GM19324 (cell line): ENCODE measurements around the gene HECTD4.
"Not testable (repeated sequence)": the region's sequence is repeated elsewhere in the genome, so short reads cannot be mapped to it uniquely, and the experiment has no call there.

Experiments used
- ATAC-seq: cut with Tn5 transposase; IDR thresholded peaks from one replicate; pipeline ENCODE4 v1.9.1; 2021; ENCODE audit warnings: mild to moderate bottlenecking, moderate library complexity; ENCODE audit not compliant: unreplicated experiment, low FRiP score

Gene HECTD4

DNA sequence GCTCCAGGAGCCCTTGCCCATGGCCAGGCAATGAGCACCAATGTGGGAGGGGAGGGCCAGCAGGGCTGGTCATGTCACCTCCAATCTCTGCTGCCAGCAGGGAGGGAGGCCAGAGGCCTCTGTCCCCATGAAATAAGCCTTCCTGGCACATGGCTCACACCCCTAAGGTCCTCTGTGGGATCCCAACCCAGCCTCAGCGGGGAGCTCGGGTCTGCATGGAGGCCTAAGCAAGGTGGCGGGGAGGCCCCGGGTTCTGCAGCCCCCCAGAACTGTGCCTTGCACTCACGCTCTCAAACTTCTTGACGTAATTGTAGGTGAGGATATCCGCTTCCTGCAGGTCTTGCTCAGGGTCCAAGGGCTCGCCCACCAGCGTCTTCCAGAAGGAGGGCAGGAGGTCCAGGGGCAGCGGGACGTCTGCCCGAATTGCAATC lies 215.2 kb downstream of the HECTD4 start:
- ATAC-seq, result no peak

DNA sequence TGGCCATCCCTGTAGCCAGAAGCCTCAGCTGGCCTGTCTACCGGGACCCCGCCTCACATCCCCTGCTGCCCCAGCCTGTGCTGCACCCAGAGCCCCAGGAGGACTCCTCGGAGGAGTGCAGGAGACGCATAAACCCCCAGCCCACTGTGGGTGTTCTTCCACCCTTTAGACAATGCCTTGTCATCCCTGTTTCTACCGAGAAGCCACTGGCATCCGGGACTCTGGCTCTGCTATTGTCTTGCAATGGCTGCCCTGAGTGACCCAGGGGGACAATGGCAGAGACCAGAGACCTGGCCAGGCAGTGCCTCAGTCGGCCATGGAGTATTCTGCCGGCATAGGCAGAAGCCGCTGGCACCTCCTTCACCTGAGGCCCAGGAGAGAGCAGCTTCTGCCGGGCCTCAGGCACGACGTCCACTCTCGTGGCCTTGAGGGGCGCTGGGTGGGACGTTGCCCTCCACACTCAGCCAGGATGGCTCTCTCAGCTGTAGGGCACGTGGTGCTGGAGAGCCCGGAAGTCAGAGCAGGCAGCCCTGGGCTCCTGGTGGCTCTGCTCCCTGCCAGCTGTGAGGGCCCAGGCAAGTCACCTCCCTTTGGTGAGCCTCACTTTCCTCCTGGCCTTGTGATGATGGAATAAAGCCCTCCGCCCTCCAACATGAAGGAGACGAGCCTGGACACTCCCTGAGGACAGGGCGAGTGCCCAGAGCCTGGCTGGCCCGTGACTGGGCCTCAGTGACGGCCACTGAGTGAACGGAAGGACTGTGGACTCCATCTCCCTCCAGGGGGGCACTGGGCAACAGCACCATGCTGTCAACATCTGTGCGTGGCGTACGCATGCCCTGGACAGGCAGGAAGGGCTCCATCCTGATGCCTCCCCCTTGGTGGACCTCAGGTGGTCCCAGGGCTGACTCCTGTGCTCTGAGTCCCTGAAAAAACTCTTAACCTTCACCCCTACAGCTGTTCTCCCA lies 215.9 kb downstream of the HECTD4 start:
- no peak for ATAC-seq

DNA sequence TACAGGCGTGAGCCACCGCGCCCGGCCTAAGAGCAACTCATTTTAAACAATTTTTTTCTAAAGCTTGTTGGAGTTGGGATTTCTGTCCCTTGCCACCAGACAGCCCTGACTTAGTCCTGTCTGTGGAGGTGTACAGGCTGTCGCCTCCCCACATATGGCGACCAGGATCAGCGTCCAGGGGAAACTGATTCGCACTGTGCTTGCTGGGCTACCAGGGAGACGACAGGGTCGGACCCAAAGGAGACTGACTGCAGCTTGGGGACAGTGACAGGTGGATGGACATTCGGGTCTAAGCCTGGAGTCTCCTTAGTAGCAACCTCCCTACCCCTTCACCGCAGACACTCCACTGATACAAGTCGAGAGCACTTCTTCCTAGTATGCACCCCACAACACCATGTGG lies 216.6 kb downstream of the HECTD4 start:
- ATAC-seq, result no peak

DNA sequence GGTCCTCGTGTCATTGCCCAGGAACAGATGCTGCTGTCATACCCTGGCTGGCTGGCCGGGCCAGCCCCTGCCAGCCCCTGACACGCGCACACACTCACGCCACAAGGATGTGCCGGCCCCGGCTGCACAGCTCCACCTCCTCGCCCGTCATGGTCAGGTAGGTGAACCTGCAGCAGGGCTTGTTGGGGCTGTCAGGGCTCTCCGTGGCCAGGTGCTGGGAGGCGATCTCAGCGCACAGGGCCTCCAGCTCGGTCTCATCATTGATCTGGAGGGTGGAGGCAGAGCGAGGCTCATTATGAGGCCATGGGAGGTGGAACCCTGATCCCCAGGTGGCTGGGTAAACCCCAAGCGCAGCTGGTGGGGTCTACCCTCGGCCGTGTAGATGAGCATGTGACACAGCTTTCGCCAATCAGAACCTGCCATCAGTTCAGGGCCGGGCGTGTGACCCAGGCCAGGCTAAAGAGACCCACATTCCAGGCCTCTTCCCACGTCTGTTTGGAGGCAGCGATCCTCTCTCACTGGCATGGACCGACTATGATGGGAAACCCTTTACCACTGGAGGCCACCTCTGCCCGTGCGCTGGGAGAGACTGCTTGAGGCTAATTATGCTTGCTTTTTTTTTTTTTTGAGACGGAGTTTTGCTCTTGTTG lies 218.1 kb downstream of the HECTD4 start:
- no peak for ATAC-seq

DNA sequence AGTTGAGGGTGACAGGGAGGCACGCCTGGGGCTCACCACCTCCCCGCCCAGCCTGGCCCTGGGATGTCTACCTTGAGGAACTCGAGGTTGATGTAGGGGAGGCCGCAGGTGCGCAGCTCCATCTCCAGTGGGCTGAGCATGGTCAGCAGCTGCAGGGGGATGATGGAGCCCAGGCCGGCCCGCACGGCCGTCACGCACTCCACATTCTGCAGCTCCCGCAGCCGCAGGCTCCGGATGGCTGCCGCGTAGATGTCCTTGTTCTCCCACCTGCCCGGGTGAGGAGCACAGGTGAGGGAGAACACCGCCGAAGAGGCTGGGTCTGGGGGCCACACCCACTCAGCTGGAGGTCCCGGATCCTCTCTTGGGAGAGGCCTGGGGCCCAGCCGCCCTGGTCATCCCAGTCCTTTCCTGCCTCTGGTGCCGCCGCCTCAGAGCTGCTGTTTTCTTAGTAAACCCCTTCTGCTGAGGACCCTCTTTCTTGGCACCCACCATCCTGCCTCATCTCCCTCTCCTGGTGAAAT lies 218.7 kb downstream of the HECTD4 start:
- no peak for ATAC-seq

DNA sequence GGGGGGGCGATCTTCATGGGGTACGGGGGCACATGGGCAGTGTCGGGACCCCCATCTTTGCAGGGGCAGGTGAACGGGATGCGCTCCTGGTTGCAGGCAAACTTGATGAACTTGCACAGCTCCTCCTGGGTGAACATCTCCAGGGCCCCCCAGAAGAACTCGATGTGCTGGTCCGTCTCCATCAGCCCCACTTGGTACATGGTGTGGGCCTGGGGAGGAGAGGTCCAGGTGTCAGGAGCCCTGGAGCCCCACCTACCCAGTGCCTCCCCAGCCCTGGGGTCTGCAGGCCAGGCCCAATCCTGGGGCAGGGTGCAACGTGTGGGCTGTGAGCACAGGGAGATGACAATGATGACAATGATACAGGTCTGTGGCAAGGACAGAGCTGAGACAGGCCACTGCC lies 219.2 kb downstream of the HECTD4 start:
- ATAC-seq, result no peak

DNA sequence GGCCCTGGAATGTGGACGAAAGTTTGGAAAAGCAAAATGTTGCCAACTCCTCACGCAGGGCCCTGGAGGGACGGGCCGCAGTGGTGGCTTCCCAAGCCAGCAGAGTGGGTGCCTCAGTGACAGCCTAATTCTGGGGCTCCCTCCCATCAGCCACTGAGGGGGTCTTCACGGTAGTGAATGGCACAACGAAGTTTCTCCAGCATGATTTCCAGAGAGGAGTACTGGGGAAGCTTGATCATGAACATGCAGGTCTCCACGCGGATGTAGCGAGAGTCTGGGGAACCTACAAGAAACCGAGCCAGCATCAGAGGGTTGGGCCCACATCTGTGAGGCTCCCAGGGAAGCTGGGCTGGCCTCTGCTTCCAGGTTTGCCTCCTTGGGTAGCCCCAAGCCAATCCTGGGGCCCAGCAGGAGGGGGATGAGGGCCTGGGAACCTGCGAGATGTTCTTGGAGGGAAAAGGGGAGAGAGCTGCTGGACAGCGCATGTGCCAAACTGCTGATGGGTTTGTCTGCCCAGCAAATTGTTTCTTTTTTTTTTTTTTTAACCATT lies 219.9 kb downstream of the HECTD4 start:
- ATAC-seq, result no peak

DNA sequence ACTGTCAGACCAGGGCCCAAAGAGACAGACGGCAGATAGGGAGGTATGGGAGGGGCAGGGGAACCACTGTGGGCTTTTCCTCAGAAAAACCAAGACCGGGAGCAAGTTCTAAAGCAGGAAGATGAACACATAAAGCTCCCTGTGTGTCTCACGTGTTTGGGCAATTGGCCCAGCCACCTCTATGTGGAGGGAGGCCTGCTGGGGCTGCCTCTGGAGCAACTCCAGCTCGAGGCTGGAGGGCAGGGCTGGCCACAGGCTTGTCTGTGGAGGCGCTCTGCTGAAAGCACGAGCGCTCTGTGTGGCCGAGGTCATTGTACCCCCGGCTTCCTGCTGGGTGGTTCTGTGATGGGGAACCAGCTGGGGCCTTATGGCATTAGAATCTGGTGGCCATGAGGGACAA lies 220.5 kb downstream of the HECTD4 start:
- ATAC-seq, result no peak

DNA sequence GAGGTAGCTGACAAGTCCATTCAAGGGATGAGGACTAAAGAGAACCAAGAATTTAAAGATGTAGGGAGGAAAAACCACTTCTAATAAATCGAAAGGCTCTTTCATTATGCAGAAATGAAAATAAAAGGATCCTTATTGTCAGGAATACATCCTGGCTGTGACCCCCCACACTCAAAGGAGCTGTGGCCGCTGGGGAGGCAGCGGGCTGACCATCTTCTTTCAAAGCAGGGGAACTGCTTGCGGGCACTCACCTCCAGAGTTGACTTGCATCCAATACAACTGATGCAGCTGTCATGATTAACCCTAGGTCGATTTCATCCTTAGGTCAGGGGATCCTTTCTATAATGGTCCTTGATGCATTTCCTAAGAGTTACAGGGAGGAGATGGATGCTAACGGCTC lies 221.6 kb downstream of the HECTD4 start:
- ATAC-seq, result no peak

DNA sequence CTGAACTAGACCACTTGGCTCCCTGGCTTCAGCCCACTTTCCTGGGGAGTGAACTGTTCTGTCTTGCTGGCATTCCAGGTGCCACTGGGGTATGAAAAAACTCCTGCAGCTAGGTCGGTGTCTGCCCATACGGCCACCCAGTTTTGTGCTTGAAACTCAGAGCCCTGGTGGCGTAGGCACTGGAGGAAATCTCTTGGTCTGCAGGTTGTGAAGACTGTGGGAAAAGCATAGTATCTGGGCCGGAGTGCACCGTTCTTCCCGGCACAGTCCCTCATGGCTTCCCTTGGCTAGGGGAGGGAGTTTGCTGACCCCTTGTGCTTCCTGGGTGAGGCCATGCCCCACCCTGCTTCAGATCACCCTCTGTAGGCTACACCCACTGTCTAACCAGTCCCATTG lies 223.1 kb downstream of the HECTD4 start:
- no peak for ATAC-seq

DNA sequence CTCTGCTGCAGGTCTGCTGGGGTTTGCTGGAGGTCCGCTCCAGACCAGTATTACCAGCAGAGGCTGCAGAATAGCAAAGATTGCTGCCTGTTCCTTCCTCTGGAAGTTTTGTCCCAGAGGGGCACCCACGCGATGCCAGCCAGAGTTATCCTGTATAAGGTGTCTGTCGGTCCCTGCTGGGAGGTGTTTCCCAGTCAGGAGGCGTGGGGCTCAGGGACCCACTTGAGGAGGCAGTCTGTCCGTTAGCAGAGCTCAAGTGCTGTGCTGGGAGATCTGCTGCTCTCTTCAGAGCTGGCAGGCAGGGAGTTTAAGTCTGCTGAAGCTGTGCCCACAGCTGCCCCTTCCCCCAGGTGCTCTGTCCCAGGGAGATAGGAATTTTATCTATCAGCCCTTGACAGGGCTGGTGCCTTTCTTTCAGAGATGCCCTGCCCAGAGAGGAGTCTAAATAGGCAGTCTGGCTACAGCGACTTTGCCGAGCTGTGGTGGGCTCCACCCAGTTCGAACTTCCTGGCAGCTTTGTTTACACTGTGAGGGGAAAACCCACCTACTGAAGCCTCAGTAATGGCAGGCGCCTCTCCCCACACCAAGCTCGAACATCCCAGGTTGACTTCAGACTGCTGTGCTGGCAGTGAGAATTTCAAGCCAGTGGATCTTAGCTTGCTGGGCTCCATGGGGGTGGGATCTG lies 223.6 kb downstream of the HECTD4 start:
- not testable (repeated sequence) for ATAC-seq

DNA sequence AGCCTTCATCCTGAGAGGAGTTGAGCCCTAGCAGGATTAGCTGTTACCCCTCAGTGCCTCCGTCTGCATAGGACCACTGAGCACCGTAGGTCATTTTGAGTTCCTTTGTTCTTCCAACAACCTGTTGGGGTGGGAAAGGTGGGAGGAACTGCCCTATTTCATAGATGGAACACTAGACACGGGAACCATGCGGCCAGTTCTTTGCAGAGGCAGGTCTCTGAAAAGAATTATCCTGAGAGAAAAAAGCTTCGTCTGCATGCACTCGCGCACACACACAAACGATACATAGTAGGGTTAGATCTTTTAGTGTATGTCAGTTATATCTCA lies 228.4 kb downstream of the HECTD4 start:
- ATAC-seq, result no peak

DNA sequence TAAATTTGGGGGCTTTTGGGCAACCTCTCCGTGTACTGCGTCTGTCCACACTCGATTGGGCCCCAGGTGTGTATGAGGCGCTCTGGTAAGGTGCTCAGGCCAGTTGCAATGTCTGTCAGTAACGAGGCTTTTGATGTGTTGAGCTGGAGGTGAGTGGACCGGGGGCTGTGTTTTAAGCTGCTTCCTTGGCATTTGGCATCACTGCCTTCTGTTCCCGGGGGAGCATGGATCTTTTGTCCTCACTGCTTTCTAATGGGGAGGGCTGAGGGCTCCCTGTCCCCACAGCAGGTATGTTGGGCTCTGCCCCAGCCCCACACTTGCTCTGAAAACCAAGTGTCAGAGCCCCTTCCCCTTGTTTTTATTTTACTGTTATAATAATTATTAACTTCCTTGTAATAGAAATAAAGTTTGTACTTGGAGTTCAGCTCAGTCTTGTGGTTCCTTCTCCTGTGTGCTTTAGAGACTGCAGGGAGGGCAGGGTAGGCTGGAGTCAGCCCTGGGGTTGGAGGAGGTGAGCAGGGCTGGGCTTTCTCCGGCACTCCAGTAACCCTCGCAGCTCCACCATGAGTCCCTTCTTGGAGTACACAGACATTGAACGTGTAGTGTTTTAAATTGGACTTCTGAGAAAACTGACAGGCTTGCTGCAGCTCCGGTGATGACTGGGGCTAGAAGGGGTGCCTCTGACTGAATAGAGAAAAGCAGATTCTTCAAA lies 228.9 kb downstream of the HECTD4 start:
- ATAC-seq, result no peak

DNA sequence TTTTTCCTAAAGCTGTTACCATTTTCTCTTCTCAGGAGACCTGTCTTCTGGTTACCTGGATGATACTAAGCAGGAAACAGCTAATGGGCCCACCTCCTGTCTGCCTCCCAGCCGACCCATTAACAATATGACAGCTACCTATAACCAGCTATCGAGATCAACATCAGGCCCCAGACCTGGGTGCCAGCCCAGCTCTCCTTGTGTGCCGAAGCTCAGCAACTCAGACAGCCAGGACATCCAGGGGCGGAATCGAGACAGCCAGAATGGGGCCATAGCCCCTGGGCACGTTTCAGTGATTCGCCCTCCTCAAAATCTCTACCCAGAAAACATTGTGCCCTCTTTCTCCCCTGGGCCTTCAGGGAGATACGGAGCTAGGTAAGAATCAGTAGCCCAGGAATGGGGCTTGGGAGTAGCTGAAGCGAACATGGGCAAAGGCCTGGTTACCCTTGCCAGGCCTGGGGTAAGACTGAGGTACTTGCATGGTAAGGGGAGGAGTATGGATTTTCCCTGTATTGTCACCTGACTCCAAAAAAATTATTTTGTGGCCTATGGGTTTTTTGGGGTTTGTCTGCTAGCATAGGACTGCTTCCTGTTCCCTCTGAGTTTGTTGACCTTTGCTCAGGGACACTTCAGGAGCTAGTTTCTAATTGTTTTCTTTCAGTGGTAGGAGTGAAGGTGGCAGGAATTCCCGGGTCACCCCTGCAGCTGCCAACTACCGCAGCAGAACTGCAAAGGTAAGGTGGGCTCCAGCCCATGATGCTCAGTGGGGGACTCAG lies 230.3 kb downstream of the HECTD4 start:
- no peak for ATAC-seq

DNA sequence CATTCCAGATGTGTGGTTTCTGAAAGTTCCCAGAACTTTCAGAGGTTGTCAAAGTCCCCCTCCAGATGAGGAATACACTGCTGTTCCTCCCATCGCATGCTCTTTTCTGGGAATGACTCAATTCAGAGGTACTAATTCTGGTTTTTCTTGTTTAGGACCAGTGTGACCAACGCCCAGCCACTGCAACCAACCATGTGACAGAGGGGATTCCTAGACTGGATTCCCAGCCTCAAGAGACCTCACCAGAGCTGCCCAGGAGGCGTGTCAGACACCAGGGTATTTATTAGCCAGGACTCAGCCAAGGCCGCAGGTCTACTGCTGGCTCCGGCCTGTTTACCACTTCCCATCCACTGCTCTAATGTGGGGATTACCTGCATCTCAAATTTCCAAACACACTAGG lies 232.6 kb downstream of the HECTD4 start:
- ATAC-seq, result no peak

DNA sequence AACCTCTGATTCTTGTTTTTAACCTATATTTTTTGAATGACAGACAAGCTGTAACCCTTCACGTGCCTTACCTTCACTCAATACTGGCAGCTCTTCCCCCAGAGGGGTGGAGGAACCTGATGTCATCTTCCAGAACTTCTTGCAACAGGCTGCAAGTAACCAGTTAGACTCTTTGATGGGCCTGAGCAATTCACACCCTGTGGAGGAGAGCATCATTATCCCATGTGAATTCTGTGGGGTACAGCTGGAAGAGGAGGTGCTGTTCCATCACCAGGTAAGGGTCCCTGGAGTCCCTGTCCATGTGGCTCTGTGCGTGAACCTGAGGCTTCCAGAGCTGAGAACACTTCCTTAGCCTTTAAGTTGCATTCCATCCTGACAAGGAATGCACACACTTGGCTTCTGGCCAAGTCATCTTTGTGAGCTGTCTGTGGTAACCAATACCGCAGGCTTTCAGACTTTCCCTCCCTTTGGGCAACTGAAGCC lies 234.2 kb downstream of the HECTD4 start:
- no peak for ATAC-seq

DNA sequence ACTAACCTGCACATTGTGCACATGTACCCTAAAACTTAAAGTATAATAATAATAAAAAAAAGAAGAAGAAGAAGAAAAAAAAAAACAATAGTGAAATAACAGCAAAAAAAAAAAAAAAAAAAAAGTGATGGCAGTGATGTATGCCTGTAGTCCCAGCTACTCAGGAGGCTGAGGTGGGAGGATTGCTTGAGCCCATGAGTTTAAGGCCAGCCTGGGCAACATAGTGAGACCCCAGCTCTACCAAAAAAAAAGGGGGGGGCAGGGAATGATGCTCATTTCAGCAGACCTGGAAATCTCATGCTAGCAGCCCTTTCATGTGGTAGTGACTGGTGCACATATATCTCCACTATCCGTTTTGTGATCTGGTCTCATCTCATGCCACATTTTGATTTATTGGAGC lies 236.1 kb downstream of the HECTD4 start:
- ATAC-seq, result no peak

DNA sequence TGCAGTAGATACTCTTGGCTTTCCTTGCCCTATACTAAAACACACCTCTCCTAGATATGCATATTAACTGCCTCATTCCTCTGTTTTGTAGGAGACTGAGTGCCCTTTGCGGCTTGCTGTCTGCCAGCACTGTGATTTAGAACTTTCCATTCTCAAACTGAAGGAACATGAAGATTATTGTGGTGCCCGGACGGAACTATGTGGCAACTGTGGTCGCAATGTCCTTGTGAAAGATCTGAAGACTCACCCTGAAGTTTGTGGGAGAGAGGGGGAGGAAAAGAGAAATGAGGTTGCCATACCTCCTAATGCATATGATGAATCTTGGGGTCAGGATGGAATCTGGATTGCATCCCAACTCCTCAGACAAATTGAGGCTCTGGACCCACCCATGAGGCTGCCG lies 241.5 kb downstream of the HECTD4 start:
- no peak for ATAC-seq

DNA sequence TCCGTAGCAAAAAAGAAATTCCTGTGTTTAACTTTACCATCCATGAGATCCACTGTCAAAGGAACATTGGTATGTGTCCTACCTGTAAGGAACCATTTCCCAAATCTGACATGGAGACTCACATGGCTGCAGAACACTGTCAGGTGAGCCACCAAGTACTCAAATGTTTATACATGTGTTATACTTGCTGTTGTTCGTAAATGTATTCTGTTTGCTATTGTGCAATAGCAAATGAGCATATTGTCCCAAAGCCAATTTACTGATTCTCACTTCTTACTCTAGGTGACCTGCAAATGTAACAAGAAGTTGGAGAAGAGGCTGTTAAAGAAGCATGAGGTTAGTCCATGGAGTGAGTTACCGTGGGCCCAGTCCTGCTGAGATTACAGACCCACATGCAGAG lies 247.5 kb downstream of the HECTD4 start:
- ATAC-seq, result no peak
